ENCODE results near the gene ARRB2. TPM values are rescaled to one million over a fixed set of nuclear protein-coding genes. Genes with fewer than 3 reads are reported as not detected.

Gene ARRB2
- total RNA-seq, 1 experiment from 2014 or later, result 79.7 TPM

DNA sequence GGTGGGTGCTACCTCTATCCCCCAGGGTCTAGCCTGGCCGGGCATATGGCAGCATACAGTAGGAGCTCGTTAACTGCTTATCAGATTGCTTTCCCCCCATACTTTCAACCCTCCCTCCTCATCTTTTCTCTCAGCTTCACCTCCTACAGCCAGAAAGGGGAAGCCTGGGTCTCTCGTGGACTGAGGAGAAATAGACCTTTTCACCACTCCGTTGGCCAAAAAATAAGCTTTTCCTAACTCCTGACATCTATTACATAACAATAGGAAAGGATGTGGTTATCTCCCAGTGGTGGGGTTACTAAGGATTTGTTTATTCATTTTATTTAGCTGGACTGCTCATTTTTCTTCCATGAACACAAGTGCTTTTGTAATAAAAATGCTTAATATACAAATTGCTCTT lies 38.3 kb downstream of the ARRB2 start:
- Histone ChIP-seq H3K4me1 (replicated peaks; ENCODE audit: insufficient read depth) (no peaks in the 10 kb centered on the region), H3K4me2 (no peak overlapping the region), H3K27me3 (ENCODE audit: insufficient read depth, low read depth) (peaks cover 15% of the 10 kb centered on the region), H3K27ac (no peak overlapping the region), H3K4me3 (no peak overlapping the region), H3K79me2 (ENCODE audit: low read depth) (no peaks in the 10 kb centered on the region), H4K20me1 (ENCODE audit: insufficient read depth) (no peaks in the 10 kb centered on the region; the same call in 1 of the 2 replicates), H3K36me3 (ENCODE audit: low read depth) (no peaks in the 10 kb centered on the region), H3K9me2 (ENCODE audit: insufficient read depth) (no peaks in the 10 kb centered on the region), H3F3A (ENCODE audit: insufficient read depth, low read depth) (no peaks in the 10 kb centered on the region), H3K9me3 (ENCODE audit: insufficient read depth, low read depth) (no peaks in the 10 kb centered on the region), H2AFZ (no peak overlapping the region)
- DNase-seq, result no peak
- CTCF ChIA-PET, result interaction anchor here (0.8 kb wide), 1 partner anchor 199 kb away, joined by 3 read pairs; no protein-coding TSS in a partner anchor
- POLR2A ChIA-PET (ENCODE audit: unreplicated experiment), result no interaction called here
- intact Hi-C loops (cut with micrococcal nuclease; ENCODE audit: unreplicated experiment), result no loop called here
- TF ChIP-seq EZH2 (IDR thresholded peaks at IDR 0.05; ENCODE audit: low read depth), result no peak
- TF ChIP-seq CTCF (conservative IDR thresholded peaks at IDR 0.05), result no peak
- no TSS peak for BruUV-seq (replicated peaks)

GRCh38 chr17:4750606-4751005 lies 40.2 kb downstream of the ARRB2 start:
- peaks cover 27% of the 10 kb centered on the region for H3K27me3 ChIP-seq (ENCODE audit: insufficient read depth, low read depth)
- no peaks in the 10 kb centered on the region for H3K9me3 ChIP-seq (ENCODE audit: insufficient read depth, low read depth)
- no peak for DNase-seq
- no peak overlapping the region for H3K4me3 ChIP-seq
- no TSS peak for BruUV-seq (replicated peaks)
- no peak for TF ChIP-seq EZH2 (IDR thresholded peaks at IDR 0.05; ENCODE audit: low read depth)
- TF ChIP-seq CTCF (conservative IDR thresholded peaks at IDR 0.05), result no peak
- H2AFZ ChIP-seq, result no peak overlapping the region
- intact Hi-C loops (cut with micrococcal nuclease; ENCODE audit: unreplicated experiment), result no loop called here
- H3K27ac ChIP-seq, result no peak overlapping the region
- ChIA-PET CTCF (no interaction called here), POLR2A (ENCODE audit: unreplicated experiment) (no interaction called here)
- no peaks in the 10 kb centered on the region for H3K4me1 ChIP-seq (replicated peaks; ENCODE audit: insufficient read depth)
- H3K36me3 ChIP-seq (ENCODE audit: low read depth), result no peaks in the 10 kb centered on the region
- H3K4me2 ChIP-seq, result no peak overlapping the region
- no peaks in the 10 kb centered on the region for H3K79me2 ChIP-seq (ENCODE audit: low read depth)
- no peaks in the 10 kb centered on the region for H3F3A ChIP-seq (ENCODE audit: insufficient read depth, low read depth)
- H3K9me2 ChIP-seq (ENCODE audit: insufficient read depth), result no peaks in the 10 kb centered on the region
- H4K20me1 ChIP-seq (ENCODE audit: insufficient read depth), result no peaks in the 10 kb centered on the region; the same call in 1 of the 2 replicates

DNA sequence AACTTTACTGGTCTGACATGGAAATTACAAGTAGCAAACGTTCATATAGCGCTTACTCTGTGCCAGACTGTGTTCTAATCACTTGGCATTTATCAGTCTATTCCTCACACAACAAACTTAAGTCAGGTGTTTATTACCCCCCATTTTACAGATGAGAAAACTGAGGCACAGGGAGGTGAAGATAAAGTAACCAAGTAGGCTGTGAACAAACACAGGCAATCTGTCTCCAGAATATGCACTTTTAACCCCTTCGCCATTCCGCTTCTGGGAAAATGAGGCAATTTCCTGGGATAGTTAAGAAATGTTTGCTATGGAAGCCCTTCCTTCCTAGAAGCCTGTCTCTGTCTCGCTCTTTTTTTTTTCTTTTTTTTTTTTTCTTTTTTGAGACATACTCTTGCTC lies 41.5 kb downstream of the ARRB2 start:
- H3K27me3 ChIP-seq (ENCODE audit: insufficient read depth, low read depth), result peaks cover 35% of the 10 kb centered on the region
- no peaks in the 10 kb centered on the region for H3K79me2 ChIP-seq (ENCODE audit: low read depth)
- no peak overlapping the region for H3K4me2 ChIP-seq
- ChIA-PET POLR2A (ENCODE audit: unreplicated experiment) (no interaction called here), CTCF (no interaction called here)
- intact Hi-C loops (cut with micrococcal nuclease; ENCODE audit: unreplicated experiment), result no loop called here
- TF ChIP-seq CTCF (conservative IDR thresholded peaks at IDR 0.05), result no peak
- TF ChIP-seq EZH2 (IDR thresholded peaks at IDR 0.05; ENCODE audit: low read depth), result no peak
- no peaks in the 10 kb centered on the region for H3K9me3 ChIP-seq (ENCODE audit: insufficient read depth, low read depth)
- BruUV-seq (replicated peaks), result no TSS peak
- no peaks in the 10 kb centered on the region for H3K4me1 ChIP-seq (replicated peaks; ENCODE audit: insufficient read depth)
- no peak overlapping the region for H3K4me3 ChIP-seq
- H3K27ac ChIP-seq, result no peak overlapping the region
- H3K36me3 ChIP-seq (ENCODE audit: low read depth), result no peaks in the 10 kb centered on the region
- no peak for DNase-seq
- H2AFZ ChIP-seq, result no peak overlapping the region
- H3F3A ChIP-seq (ENCODE audit: insufficient read depth, low read depth), result no peaks in the 10 kb centered on the region; the same call in 1 of the 2 replicates
- no peaks in the 10 kb centered on the region for H3K9me2 ChIP-seq (ENCODE audit: insufficient read depth)
- no peaks in the 10 kb centered on the region; the same call in 1 of the 2 replicates for H4K20me1 ChIP-seq (ENCODE audit: insufficient read depth)

All from PC-9 (cell line).